Measurements from ENCODE around the gene ADH7.

Gene ADH7

GRCh38 chr4:99435154-99435553 is at the start of gene ADH7:
TSS of gene ADH7 (minus strand) at chr4:99435342. CDS start at chr4:99435233, 109 bp downstream.
- DNase-seq (ENCODE audit: low spot score), result no peak
- TF ChIP-seq CTCF (IDR thresholded peaks at IDR 0.05; ENCODE audit: extremely low read depth, missing control alignments), result no peak

- no peak for TF ChIP-seq CTCF (IDR thresholded peaks at IDR 0.05; ENCODE audit: extremely low read depth, missing control alignments)
- no peak for DNase-seq (ENCODE audit: low spot score)
Observed at GRCh38 chr4:99483636-99484035, 48.5 kb upstream of the ADH7 start.

DNA sequence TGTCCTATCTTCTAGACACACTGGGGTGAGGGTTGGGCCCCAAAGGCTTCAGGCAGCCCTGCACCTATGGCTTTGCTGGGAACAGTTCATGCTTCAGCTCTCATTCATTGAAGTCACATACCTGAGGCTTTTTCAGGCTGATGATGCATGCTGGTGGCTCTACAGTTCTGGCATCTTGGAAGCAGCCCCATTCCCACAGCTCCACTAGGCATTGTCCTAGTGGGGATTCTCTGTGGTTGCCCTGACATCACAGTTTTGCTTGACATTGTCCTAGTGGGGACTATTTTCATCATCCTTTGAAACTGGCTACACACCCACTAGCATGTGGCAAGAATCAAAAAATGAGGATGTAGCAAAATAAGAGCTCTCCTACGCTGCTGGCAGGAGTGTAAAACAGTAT is 38.0 kb upstream of the ADH7 start:
- no peak for TF ChIP-seq CTCF (IDR thresholded peaks at IDR 0.05; ENCODE audit: extremely low read depth, missing control alignments)

DNA sequence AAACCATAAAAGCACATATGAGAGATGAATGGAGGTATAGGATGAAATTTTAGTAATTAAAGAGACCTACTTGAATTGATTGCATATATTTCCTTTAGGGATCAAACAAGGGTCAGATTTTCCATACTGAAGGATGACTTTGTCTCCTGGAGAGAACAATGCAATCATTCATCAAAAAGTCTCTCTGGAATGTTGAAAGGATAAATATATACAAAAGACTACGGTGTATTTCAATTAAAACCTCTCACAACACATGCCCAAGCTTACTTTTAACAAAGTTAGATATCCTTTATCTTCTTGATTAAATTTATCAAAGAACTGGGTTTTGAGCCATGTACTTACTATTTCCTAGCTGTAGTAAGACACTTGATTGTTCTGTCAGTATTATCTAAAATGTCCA is 36.8 kb upstream of the ADH7 start:
- no peak for TF ChIP-seq CTCF (IDR thresholded peaks at IDR 0.05; ENCODE audit: extremely low read depth, missing control alignments)
- DNase-seq (ENCODE audit: low spot score), result no peak

More for the DNA sequence above, 38.0 kb upstream of the ADH7 start:
- DNase-seq (ENCODE audit: low spot score), result no peak

DNA sequence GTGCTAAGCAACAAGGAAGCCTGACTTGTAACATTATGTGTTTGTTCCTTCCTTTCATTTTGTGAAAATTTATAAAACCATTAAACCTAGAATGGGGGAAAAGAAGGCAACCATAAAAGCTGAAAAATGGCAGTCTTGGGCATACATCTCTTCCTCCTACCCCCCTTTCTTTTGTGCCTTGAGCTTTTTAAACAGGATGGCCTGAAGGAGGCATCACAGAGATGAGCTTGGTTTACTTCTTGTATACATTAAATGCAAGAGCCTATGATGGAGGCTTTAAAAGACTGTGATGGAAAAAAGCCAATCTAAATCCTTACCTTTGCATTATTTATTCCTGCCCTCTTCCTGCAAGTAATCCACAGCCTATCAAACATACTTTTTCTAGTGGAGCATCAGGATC is 36.2 kb upstream of the ADH7 start:
- no peak for DNase-seq (ENCODE audit: low spot score)
- no peak for TF ChIP-seq CTCF (IDR thresholded peaks at IDR 0.05; ENCODE audit: extremely low read depth, missing control alignments)

DNA sequence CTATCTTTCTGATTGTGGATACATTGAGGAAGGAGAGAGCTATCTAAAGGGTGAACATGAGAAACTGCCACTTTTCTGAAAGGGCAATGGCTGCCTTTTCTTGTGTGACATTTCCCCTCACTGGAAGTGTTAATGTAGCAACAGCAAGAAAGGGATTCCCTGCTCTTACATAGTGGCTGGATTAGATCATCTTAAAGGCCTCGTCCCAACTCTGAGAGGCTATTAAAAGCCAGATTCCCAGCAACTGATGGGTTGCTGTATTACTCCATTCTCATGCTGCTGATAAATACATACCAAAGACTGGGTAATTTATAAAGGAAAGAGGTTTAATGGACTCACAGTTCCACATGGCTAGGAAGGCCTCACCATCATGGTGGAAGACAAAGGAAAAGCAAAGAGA is 33.7 kb upstream of the ADH7 start:
- TF ChIP-seq CTCF (IDR thresholded peaks at IDR 0.05; ENCODE audit: extremely low read depth, missing control alignments), result no peak
- DNase-seq (ENCODE audit: low spot score), result no peak

DNA sequence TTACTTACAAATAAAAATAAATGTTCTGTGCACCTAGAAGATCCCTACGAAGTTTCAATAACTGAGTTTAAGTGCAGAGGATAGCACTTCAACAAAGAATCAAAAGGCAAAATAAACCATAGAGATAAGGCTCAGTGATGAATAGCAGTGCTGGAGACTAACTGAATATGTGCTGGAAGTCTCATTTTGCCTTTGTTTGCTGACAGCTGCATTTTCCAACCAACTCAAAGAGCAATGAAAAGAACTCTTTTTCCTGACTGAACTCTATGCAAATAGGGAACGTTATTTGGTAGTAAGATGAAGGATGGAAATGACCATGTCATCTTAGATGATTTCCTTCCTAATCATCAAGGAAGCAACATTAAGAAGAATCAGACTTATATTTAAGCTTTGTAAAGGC is 32.7 kb upstream of the ADH7 start:
- no peak for DNase-seq (ENCODE audit: low spot score)
- TF ChIP-seq CTCF (IDR thresholded peaks at IDR 0.05; ENCODE audit: extremely low read depth, missing control alignments), result no peak

All from GM20000 (cell line).